GM10248 (cell line): Measurements from ENCODE around the gene MLIP.

Experiments
- CTCF ChIA-PET: fragments of 300-600 bp; sonication (Branson Sonifier 250); formaldehyde crosslinking; extraction: SDS; loops from one replicate; lab custom pipeline; 2021; ENCODE audit warnings: antibody characterized with exemption; lab: Yijun Ruan, JAX
- POLR2A ChIA-PET: fragments of 350-650 bp; sonication (Branson Sonifier 250); formaldehyde crosslinking; extraction: SDS; loops from one replicate; lab custom pipeline; 2020; ENCODE audit warnings: antibody characterized with exemption; lab: Yijun Ruan, JAX
- DNase-seq: peaks from one replicate; pipeline ENCODE4 v3.0.0; 2012; ENCODE audit errors: extremely low spot score
- CTCF ChIP-seq: IDR thresholded peaks from 2 replicates; pipeline ENCODE4 v1.5.1; 2012; ENCODE audit warnings: mild to moderate bottlenecking, low read depth; ENCODE audit errors: extremely low read depth, missing control alignments, control extremely low read depth

MLIP gene

GRCh38 chr6:54234539-54234938 lies 123.3 kb downstream of the MLIP start:
- CTCF ChIA-PET = interaction anchor here (1.6 kb wide), 1 partner anchor 11 kb away, joined by 4 read pairs; no protein-coding TSS in a partner anchor
- POLR2A ChIA-PET = no interaction called here
- TF ChIP-seq CTCF = no peak
- no peak for DNase-seq

GRCh38 chr6:54236984-54237383 lies 125.7 kb downstream of the MLIP start:
- POLR2A ChIA-PET = no interaction called here
- TF ChIP-seq CTCF = no peak
- CTCF ChIA-PET = interaction anchor here (1.1 to 1.8 kb wide), 2 partner anchors 8 to 19 kb away, joined by 3 to 5 read pairs; no protein-coding TSS in a partner anchor
- DNase-seq = no peak

- DNase-seq = no peak
- TF ChIP-seq CTCF = no peak
- ChIA-PET POLR2A (no interaction called here), CTCF (no interaction called here)
Observed at GRCh38 chr6:54238396-54238795, 127.2 kb downstream of the MLIP start.

- POLR2A ChIA-PET = no interaction called here
- CTCF ChIA-PET = interaction anchor here (0.9 to 1.7 kb wide), 3 partner anchors 8 to 16 kb away, joined by 3 to 6 read pairs (median 5); no protein-coding TSS in a partner anchor
- DNase-seq = no peak
- no peak for TF ChIP-seq CTCF
Observed at GRCh38 chr6:54243699-54244098, 132.5 kb downstream of the MLIP start.

- POLR2A ChIA-PET = no interaction called here
- TF ChIP-seq CTCF = peak; percentile 23
- CTCF ChIA-PET = interaction anchor here (0.9 to 1.7 kb wide), 7 partner anchors 8 to 825 kb away, joined by 3 to 6 read pairs (median 4); no protein-coding TSS in a partner anchor
Observed at GRCh38 chr6:54244430-54244829, 133.2 kb downstream of the MLIP start.

GRCh38 chr6:54245265-54245664 lies 134.0 kb downstream of the MLIP start:
- CTCF ChIA-PET = interaction anchor here (1.0 to 1.7 kb wide), 6 partner anchors 9 to 824 kb away, joined by 3 to 6 read pairs (median 4); no protein-coding TSS in a partner anchor
- TF ChIP-seq CTCF = no peak
- POLR2A ChIA-PET = no interaction called here

More at GRCh38 chr6:54244430-54244829, 133.2 kb downstream of the MLIP start:
- no peak for DNase-seq

More at GRCh38 chr6:54245265-54245664, 134.0 kb downstream of the MLIP start:
- DNase-seq = no peak
